Thyroid gland (tissue), 4 donors: ENCODE measurements around the gene MYLK. TPM values are rescaled to one million over a fixed set of nuclear protein-coding genes. Genes with fewer than 3 reads are reported as not detected.
A peak's percentile ranks its signal among the peaks of the same experiment; 100 is the strongest.

Source experiments
- DNase-seq, 2 donors: peaks; one replicate each; pipeline ENCODE4 v3.0.0-alpha.2; 2019
- H3K27ac ChIP-seq, 3 donors: fragments of 200-600 bp; sonication (generic); 1 replicate in 2 of 3; 2 replicates in 1 of 3; pipeline ENCODE4 v1.5.1; 2016 to 2019; ENCODE audit warnings: mild to moderate bottlenecking in 1 of 3, moderate library complexity in 1 of 3
- H3K27me3 ChIP-seq: fragments of 200-600 bp; sonication (generic); one replicate; pipeline ENCODE4 v1.5.1; 2019
- H3K36me3 ChIP-seq, 2 donors: fragments of 200-600 bp; sonication (generic); one replicate each; pipeline ENCODE4 v1.5.1; 2016 to 2019
- H3K4me1 ChIP-seq, 2 donors: fragments of 200-600 bp; sonication (generic); one replicate each; pipeline ENCODE4 v1.5.1; 2017 to 2019
- H3K4me3 ChIP-seq, 3 donors: fragments of 200-600 bp; sonication (generic); replicated peaks in 1 of 3; 1 replicate in 2 of 3; 2 replicates in 1 of 3; pipeline ENCODE4 v1.5.1; 2016; ENCODE audit warnings: mild to moderate bottlenecking in 1 of 3
- H3K9me3 ChIP-seq: fragments of 200-600 bp; sonication (generic); one replicate; pipeline ENCODE4 v1.5.1; 2017
- POLR2A ChIP-seq, 2 donors: fragments of 450-650 bp; IDR thresholded peaks; one replicate each; pipeline ENCODE4 v1.6.1; 2017; ENCODE audit warnings: antibody characterized with exemption in 2 of 2, mild to moderate bottlenecking in 2 of 2, moderate library complexity in 1 of 2
- WGBS, 2 donors: methylation state at CpG; one replicate each; pipeline ENCODE4 v1.1.5; 2017; 5-methylcytosine and 5-hydroxymethylcytosine counted together
- intact Hi-C: fragments of 100-400 bp; cut with DNase I; formaldehyde crosslinking; loops from one replicate; pipeline ENCODE4 v1.15.1; 2023
- total RNA-seq, 4 donors: library from RNA; depleted of rRNA; stranded (reverse); fragments of >200 nt; gene quantifications; one replicate each; pipeline ENCODE4 v1.2.3, GENCODE V29; 2016
- TF ChIP-seq, protein P1 (sequence below), 6 experiments: fragments of 200-600 bp in 3 of 6; fragments of 450-650 bp in 3 of 6; sonication (generic) in 3 of 6; IDR thresholded peaks; one replicate each; pipeline ENCODE4 v1.5.1; 2016 to 2019; ENCODE audit warnings: antibody characterized with exemption in 6 of 6, mild to moderate bottlenecking in 2 of 6, inconsistent platforms in 1 of 6, moderate library complexity in 1 of 6

The MYLK gene
- total RNA-seq, 4 donors from 2014 or later = 28.9 to 51.2 (median 37.4) TPM

DNA sequence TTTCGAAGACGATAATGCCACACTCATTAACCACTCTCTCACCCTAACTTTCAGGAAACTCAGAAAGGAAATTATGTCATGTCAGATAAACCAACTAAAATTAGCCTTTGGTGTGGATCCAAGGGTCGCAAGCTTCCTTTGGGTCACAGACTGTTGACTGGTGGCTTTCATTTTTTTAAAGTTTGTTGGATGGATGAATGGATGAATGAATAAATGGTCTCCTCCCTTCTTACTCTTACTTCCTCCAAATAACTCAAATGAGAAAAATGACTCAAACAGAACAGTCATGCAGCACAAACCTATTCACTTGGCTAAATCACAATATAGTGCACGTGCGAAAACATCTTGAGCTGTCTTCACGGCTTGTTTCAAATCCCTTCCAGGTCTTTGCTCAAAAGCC, 216.3 kb downstream of the MYLK start:
- no peak overlapping the region for H3K4me3 ChIP-seq
- H3K9me3 ChIP-seq = no peaks in the 10 kb centered on the region
- H3K27ac ChIP-seq = peak overlapping the region in 1 of 3 donors; percentile 61
- WGBS, 2 donors = 70 to 74% methylated on average over 6 of the region's 6 CpGs
- intact Hi-C loops = no loop called here
- H3K4me1 ChIP-seq = peaks cover 0 to 7% of the 10 kb centered on the region in 2 donors
- DNase-seq = no peak
- no peaks in the 10 kb centered on the region for H3K27me3 ChIP-seq
- no peaks in the 10 kb centered on the region for H3K36me3 ChIP-seq
- no peak for TF ChIP-seq POLR2A (IDR thresholded peaks at IDR 0.05)
- TF ChIP-seq, protein P1, sequence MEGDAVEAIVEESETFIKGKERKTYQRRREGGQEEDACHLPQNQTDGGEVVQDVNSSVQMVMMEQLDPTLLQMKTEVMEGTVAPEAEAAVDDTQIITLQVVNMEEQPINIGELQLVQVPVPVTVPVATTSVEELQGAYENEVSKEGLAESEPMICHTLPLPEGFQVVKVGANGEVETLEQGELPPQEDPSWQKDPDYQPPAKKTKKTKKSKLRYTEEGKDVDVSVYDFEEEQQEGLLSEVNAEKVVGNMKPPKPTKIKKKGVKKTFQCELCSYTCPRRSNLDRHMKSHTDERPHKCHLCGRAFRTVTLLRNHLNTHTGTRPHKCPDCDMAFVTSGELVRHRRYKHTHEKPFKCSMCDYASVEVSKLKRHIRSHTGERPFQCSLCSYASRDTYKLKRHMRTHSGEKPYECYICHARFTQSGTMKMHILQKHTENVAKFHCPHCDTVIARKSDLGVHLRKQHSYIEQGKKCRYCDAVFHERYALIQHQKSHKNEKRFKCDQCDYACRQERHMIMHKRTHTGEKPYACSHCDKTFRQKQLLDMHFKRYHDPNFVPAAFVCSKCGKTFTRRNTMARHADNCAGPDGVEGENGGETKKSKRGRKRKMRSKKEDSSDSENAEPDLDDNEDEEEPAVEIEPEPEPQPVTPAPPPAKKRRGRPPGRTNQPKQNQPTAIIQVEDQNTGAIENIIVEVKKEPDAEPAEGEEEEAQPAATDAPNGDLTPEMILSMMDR (IDR thresholded peaks at IDR 0.05) = no peak

DNA sequence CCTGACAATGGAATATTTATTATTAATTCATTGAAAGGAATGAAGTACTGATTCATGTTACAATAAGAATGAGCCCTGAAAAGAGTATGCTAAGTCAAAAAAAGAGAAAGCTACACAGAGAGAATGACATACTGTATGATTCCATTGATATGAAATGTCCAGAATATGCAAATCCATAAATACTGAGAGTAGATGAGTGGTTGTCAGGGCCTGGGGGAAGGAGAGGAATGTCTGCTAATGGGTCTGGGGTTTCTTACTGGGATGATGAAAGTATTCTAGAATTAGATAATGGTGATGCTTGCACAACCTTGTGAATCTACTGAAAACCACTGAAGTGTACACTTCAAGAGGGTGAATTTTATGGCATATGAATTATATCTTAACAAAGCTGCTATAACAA, 219.4 kb downstream of the MYLK start:
- no peak overlapping the region for H3K27ac ChIP-seq
- TF ChIP-seq, protein P1 (IDR thresholded peaks at IDR 0.05) = no peak
- no peak for TF ChIP-seq POLR2A (IDR thresholded peaks at IDR 0.05)
- no peaks in the 10 kb centered on the region for H3K9me3 ChIP-seq
- peaks cover 30 to 36% of the 10 kb centered on the region in 2 donors for H3K4me1 ChIP-seq
- H3K27me3 ChIP-seq = no peaks in the 10 kb centered on the region
- no peak overlapping the region for H3K4me3 ChIP-seq
- intact Hi-C loops = no loop called here
- DNase-seq = no peak
- no peaks in the 10 kb centered on the region for H3K36me3 ChIP-seq

DNA sequence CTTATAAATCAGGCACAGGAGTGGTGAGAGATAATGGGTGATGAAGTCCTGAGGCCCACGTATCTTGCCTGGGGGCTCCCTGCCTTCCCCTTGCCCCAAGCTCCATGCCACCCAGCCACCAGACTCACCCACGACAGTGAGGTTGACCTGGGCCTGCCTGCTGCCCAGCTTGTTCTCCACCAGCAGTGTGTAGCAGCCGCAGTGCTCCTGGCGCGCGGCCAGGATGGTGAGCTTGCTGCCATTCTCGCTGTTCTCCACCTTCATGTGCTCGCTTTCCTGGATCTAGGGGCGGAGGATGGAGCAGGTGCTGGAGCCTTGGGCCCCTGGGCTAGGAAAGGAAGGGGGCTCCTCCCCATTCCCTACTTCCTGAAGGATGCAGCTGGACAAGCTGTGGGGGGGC, 220.2 kb downstream of the MYLK start:
- Histone ChIP-seq H3K9me3 (no peaks in the 10 kb centered on the region), H3K36me3 (no peaks in the 10 kb centered on the region), H3K4me3 (no peak overlapping the region), H3K27me3 (no peaks in the 10 kb centered on the region), H3K27ac (no peak overlapping the region), H3K4me1 (peaks cover 38 to 43% of the 10 kb centered on the region in 2 donors)
- WGBS, 2 donors = 82 to 89% methylated on average over 7 to 9 of the region's 9 CpGs
- peak; percentile 24 to 39 for DNase-seq
- TF ChIP-seq, protein P1 (IDR thresholded peaks at IDR 0.05) = no peak
- TF ChIP-seq POLR2A (IDR thresholded peaks at IDR 0.05) = no peak
- intact Hi-C loops = no loop called here

DNA sequence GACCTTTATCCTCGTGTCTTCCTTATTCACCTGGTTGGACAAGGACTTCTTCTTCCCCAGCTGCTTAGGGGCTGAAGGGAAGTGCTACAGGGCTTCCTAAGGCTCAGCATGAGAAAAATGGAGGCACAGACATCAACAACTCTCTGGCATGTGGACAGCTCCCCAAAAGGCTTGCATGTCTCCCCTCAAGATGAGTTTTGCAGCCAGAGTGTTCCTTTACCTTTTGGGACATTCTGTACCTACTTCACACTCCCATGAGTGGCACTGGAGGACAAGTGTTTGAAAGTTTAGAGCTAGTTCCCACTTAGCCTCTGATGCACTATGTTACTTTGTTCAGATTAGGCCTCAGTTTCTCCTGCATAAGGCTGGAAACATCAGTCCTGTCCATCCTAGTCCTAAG, 222.2 kb downstream of the MYLK start:
- H3K36me3 ChIP-seq = no peaks in the 10 kb centered on the region
- no peak overlapping the region for H3K4me3 ChIP-seq
- peak overlapping the region; percentile 87 to 99 (median 94) for H3K27ac ChIP-seq
- H3K4me1 ChIP-seq = peaks cover 57% of the 10 kb centered on the region in 2 donors
- 88 to 95% methylated on average over 1 of the region's 1 CpG for WGBS, 2 donors
- TF ChIP-seq, protein P1 (IDR thresholded peaks at IDR 0.05) = no peak
- no peak for TF ChIP-seq POLR2A (IDR thresholded peaks at IDR 0.05)
- H3K9me3 ChIP-seq = no peaks in the 10 kb centered on the region
- H3K27me3 ChIP-seq = no peaks in the 10 kb centered on the region
- intact Hi-C loops = no loop called here
- DNase-seq = peak; percentile 47 to 59

DNA sequence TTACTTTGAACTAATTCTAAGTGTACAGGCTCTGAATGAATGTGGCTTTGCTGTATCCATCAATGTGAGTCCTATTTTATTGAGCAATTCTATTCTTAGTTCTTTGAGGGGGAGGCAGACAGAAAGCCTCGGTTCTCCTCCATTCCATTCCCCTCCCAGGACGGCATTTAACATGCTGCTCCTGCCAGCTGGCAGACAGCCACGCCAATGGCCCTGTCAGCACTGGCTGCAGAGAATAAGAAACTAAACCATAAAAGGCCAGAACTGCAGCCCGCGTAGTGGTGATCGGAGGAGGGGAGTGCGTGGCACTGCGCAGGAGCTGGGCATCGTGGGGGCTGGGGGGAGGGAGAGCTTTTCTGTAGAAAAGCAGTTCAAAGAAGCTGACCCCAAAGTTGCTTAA, 223.2 kb downstream of the MYLK start:
- Histone ChIP-seq H3K27ac (peak overlapping the region; percentile 87 to 99 (median 94)), H3K4me1 (peaks cover 57 to 58% of the 10 kb centered on the region in 2 donors), H3K36me3 (no peaks in the 10 kb centered on the region), H3K4me3 (no peak overlapping the region), H3K27me3 (no peaks in the 10 kb centered on the region), H3K9me3 (no peaks in the 10 kb centered on the region)
- WGBS, 2 donors = 2 to 10% methylated on average over 9 of the region's 9 CpGs
- intact Hi-C loops = no loop called here
- TF ChIP-seq POLR2A (IDR thresholded peaks at IDR 0.05) = peak in 1 of 2 donors; percentile 72
- TF ChIP-seq, protein P1 (IDR thresholded peaks at IDR 0.05) = no peak
- DNase-seq = peak; percentile 98 to 99
